Measurements from ENCODE around the gene PET117.
"Not testable (repeated sequence)": the region's sequence is repeated elsewhere in the genome, so short reads cannot be mapped to it uniquely, and the experiment has no call there.

The PET117 gene, protein sequence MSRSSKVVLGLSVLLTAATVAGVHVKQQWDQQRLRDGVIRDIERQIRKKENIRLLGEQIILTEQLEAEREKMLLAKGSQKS

DNA sequence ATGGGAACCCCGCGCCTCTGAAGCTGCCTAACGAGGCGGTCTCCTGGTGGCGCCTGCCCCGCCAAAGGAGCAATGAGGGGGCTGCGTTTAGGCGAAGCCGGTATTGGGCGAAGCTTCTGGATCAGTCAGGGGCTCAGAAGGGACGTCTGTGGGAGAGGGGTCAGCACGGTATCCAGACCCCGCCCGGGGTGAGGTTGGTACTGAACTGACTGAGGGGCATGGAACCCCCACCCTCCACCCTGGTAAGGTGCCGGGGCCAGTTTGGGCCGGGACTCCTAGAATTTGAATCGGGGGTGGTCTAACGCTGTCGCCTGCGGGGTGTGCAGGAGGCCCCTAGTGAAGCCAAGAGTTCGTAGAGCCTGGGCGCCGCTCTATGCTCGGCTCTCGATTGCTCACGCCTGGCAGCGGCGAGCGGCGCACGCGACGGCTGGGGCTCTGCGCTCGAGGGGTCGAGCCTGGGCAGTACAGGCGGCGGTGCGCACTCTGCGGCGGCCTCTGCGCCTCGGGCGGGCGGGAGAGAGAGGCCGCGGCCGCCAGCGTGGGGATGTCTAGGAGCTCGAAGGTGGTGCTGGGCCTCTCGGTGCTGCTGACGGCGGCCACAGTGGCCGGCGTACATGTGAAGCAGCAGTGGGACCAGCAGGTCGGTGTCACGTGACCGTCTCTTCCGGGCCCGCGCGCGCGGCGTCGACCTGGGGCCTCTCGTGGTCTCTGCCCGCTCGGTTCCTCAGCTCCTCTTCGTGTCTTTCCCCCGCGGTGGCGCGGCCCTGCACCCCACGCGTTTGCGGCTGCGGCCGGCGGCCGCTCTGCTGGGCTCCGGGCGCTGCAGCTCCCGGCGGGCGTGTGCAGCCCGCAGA is at the start of gene PET117, which contains the start of gene KAT14:
TSS of gene PET117 (plus strand) at position 452 of the 854 bp plus-strand sequence. CDS start at position 545, 93 bp downstream.
TSS of gene KAT14 (plus strand) at position 452 of the 854 bp plus-strand sequence. CDS start 4,798 bp downstream, outside the sequence.
- no peak for FAIRE-seq

DNA sequence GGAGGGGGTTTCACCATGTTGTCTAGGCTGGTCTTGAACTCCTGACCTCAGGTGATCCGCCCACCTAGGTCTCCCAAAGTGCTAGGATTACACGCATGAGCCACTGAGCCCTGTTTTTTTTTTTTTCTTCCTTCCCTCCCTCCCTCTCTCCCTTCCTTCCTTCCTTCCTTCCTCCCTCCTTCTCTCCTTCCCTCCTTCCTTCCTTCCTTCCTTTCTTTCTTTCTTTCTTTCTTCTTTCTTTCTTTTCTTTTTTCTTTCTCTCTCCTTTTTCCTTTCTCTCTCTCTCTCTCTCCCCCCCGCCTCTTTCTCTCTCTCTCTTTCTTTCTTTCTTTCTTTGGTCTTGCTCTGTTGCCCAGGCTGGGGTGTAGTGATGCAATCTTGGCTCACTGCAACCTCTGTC is 49.4 kb upstream of the PET117 start:
- FAIRE-seq = not testable (repeated sequence)

DNA sequence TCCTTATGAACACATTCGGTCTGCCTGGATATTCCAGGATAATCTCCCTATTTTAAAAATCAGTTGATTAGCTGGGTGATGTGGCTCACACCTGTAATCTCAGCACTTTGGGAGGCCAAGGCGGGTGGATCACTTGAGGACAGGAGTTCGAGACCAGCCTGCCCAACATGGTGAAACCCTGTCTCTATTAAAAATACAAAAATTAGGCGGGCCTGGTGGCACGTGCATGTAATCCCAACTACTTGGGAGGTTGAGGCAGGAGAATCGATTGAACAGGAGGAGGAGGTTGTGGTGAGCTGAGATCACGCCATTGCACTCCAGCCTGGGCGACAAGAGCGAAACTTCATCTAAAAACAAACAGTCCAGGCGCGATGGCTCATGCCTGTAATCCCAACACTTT is 48.8 kb upstream of the PET117 start:
- not testable (repeated sequence) for FAIRE-seq

DNA sequence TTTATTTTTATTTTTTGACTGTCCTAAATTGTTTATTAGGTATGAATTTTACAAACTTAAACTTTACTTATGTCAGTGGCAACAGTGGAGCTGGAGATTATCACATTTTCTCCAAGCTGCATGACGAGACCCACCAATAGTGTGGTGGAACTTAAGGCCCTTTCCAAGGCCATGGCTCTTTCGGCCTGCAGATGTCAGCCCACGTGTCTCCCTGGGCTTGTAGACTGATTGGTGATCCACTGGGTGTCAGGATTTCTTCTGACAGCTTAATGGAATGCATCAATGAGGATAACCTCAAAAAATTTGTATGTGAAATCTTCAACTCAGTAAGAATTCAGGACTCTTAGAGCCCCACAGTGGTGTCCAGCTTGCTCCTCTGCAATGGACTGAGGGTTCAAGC is 47.6 kb upstream of the PET117 start:
- no peak for FAIRE-seq

DNA sequence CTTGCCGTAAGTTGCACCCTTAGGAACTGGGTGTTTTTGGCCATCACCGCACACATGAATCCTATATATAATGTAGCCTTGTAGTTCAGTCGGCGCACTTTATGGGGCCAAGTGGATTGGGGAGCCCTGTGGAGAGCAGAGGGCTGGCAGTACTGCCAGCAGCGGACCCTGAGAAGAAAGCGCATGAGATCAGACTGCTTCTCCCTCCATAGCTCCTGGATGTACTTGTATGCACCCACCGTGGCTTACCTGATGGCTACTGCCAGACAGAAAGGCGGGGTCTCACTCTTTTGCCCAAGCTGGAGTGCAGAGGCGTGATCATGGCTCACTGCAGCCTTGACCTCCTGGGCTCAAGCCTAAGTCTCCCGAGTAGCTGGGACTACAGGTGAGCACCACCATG is 47.2 kb upstream of the PET117 start:
- FAIRE-seq = no peak

DNA sequence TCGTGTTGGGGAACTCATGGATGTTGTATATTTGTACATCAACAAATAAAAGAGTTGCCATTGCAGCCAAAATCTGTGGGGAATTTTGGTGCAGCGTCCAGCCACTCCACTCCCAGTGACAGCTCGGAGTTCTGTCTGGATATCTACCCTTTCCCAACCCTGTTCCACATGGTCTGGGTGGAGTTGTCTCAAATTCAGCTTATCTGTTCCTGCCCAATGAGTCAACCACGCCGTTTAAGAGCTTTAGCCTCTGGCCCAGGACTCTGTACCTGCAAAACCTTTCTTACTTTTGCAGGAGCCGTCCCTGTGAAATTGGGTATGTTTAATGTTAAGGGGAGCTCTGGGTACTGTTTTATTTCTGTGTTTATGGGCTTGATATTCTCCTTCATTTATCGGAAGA is 46.0 kb upstream of the PET117 start:
- no peak for FAIRE-seq

DNA sequence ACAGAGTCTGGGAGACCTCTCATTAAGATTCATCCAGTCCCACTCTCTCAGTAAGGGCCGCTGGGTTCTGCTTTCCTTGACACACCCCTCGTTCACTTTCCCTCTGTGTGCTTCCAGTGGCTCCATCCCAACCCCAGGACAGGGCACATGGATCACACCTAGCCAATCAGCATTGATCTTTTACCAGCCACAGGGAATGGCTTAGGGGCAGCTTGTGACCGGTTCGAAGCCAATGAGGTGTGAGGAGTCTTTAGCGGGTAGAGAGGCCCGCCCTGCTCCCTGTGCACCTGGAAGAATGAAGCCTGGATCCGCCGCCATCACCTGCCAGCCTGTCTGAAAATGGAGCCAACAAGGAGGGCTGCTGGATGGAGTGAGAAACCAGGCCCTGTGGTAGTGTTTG is 44.8 kb upstream of the PET117 start:
- no peak for FAIRE-seq

DNA sequence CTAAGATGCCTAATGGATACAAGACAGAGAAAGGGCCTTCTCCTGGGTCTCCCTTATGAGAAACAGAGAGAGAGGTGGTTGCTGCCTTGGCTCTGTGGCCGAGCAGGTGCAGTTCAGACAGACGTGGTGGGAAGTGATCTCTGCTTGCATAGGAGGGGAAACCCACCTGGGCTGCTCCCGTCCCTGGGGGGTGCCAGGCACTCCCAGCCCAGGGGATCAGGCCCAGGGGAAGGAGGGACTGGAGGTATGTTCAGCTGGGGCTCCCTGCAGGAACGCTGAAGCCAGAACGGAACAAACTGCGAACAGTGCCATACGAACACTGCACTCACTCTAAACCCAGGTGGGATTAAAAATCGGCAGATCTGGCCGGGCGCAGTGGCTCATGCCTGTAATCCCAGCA is 44.3 kb upstream of the PET117 start:
- no peak for FAIRE-seq

DNA sequence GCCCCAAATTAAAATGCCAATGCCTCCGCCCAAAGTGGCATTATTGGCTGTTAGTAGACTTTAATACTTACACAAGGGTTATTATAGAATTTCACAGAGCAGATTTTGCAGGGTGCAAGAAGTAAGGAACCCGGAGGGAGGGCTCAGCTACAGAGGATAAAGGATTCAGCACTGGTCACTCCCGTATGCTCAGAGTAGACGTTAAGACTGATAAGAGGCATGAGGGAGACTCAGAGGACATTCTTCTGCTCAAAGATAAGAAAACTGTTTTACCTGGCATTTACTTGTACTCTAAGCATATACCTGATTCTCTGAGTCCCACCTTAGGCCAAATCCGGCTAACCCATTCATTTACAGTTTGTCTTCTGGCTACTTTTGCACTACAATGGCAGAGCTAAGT is 43.5 kb upstream of the PET117 start:
- no peak for FAIRE-seq

DNA sequence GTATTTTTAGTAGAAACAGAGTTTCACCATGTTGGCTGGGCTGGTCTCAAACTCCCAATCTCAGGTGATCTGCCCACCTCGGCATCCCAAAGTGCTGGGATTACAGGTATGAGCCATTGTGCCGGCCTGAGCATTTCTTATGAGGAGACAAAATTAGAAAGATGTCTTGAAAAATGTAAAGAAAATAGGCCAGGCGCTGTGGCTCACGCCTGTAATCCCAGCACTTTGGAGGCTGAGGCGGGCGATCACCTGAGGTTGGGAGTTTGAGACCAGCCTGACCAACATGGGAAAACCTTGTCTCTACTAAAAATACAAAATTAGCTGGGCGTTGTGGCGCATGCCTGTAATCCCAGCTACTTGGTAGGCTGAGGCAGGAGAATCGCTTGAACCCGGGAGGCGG is 37.1 kb upstream of the PET117 start:
- FAIRE-seq = not testable (repeated sequence)

DNA sequence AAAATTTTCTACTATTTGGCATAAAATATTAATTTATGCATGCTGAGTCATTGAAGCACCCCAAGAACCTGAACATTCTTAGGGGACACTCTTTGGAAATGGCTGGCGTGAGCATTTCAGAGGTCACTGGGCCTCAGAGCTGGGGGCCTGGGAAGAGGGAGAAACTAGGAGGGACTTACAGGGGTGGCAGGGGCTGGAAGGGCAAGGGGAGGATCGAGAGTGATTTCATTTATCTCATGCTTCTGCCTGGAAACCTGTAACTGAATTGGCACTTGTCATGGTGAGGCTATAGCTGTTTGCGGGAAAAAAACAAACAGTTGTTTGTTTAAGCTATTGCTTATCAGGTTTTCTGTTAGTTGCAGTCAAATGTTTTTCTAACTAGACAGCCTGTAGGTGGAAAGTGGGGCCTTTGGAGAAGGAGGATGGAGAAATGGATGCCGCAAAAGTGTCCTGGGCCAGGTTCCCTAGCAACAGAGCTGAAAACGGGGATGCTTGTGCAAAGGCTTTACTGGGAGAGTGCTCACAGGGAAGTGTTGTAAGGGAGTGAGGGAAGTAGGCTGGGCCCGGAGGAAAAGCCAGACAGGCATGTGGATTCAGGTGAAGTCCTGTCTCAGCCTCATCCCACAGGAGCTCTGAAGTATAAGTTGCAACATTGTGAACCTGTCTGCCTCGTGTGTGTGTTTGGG is 36.4 kb upstream of the PET117 start:
- no peak for FAIRE-seq

DNA sequence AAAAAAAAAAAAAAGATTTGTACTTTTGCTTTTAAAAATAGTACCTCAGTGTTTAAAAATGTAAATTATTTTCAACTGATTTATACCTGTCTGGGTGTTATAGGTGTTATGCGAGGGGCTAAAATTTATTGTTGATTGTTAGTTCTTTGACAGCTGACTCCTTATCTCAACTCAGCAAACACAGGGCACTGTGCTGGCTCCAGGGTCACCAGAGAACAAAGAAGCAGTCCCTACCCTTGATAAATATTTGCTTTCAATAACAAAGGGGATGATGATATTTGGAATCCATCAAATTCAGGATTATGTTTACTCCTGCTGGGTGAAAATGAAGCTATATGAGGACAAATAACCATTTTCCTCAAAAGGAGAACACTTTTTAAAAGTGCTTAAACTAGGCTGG is 34.2 kb upstream of the PET117 start:
- FAIRE-seq = no peak

DNA sequence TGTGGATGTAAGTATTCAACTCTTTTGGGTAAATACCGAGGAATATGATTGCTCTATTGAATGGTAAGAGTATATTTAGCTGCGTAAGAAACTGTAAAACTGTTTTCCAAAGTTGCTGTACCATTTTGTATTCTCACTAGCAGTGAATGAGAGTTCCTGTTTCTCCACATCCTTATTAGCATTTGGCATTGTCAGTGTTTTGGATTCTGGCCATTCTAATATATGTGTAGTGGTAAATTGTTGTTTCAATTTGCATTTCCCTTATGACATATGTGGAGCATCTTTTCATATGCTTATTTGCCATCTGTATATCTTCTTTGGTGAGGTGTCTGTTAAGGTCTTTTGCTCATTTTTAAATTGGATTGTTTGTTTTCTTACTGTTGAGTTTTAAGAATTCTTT is 29.3 kb upstream of the PET117 start:
- FAIRE-seq = no peak

DNA sequence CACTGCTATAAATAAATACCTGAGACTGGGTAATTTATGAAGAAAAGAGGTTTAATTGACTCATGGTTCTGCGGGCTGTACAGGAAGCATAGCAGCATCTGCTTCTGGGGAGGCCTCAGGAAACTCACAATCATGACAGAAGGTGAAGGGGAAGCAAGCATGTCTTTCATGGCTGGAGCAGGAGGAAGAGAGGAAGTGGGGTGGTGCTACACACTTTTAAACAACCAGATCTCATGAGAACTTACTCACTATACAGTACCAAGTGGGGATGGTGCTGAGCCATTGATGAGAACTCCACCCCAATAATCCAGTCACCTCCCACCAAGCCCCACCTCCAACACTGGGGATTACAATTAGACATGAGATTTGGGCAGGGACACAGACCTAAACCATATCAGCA is 9.1 kb upstream of the PET117 start:
- not testable (repeated sequence) for FAIRE-seq

DNA sequence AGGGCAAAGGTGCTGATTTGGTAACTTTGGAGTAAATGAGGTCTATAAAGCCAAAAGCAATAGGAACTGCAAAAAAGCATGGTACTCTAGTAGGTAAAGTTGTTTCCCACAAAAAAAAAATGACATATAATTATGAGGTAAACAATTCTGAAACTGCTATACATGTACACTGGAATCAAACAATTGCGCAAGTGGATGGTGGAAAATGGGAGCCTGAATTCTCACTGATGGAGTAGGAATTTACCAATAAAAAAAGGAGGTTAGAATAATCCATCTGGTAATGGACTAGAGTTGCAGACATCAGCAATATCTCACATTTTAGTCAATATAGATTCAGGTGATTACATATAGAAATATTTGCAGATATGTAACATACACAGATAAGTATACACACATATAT is 5.0 kb upstream of the PET117 start:
- FAIRE-seq = no peak

DNA sequence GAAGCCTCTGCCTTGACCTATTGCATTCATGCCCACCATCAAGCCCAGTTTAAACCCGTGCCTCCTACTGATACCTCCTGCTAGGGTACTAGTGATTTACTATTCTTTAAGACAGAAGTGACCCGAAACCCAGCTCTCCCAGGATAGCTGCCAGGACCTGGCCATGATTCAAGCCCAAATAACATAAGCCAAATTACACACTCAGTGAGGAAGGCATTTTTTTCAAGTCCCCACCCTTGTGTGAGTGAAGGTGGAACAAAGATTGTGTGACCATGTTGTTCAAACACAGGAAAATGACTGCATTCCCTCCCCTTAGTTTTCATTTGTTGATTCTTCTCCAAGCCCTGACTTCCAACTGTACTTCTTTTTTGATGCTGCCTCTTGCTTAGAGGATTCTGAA is 3.7 kb upstream of the PET117 start:
- no peak for FAIRE-seq

DNA sequence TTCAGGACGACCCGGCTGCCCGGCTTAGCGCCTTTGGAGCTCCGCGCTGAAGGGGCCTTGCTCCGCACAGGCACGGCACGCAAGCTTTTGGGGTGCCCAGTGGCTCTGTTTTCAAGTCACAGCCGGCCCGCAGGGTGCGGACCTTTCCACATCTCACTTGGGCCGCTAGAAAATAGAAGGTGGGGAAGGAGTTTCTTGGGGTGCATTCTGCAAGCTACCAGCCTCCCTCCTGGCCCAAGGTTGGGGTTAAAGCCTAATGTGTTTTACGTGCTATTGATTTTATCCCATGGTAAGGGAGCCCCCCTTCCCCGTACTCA is 561 bp downstream of the PET117 start:
- no peak for FAIRE-seq

DNA sequence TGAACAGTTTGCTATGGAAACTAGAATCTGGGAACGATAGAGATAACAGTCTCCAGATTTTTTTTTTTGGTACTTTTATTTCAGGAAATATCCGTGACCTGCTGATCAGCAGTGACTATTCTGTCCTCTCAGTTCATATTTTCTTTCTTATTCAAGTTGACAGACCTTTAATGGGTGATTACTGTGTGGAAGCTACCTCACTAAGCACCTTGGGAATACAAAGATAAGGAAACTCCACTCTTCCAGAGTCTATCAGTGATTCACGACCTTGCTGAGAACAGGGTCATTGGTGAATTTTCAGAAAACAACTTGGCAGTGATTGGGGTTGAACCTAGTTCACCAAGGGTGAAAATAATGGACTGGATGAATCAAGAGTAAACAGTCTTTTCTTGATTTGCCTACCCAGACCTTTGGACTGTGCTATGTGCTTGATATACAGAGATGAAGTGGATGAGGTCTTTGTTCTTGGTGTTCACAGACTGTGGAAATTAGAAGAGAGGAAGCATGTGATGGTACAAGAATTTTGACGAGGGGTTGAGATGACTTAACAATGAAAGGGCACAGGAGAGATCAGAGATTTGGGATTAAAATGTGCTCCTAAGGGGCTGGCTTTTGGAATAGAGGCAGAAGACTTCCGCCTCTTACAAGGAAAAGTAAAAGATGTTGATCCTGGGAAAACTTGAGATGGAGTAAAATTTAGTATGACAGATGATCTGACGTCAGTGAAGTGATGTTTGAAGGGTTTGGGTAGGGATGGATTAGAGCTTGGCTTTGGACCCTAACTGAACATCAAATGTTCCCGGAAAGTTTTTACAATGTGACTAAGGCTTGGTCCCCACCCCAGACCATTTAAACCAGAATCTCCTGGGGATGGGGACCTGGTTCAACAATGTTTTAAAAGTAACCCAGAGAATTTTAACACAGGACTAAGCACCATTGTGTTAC is 1.2 kb downstream of the PET117 start:
- FAIRE-seq = no peak

DNA sequence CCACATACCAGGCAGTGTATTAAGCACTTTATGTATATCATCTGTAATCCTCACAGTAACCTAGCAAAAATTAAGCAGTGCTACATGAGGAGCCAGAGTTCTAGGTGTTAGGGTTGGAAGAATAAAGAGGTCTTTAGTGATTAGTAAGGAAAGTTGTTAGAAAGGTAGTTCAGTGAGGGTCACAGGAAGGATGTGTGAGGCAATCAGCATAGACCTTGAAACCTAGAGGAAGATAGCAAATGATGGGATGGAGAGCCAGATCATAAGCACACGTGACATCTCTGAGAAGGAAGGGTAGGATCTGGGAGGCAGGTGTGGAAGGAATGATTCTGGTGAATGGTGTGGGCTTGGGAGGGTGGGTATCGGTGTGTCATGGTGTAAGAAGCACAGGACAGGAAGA is 2.2 kb downstream of the PET117 start:
- no peak for FAIRE-seq

DNA sequence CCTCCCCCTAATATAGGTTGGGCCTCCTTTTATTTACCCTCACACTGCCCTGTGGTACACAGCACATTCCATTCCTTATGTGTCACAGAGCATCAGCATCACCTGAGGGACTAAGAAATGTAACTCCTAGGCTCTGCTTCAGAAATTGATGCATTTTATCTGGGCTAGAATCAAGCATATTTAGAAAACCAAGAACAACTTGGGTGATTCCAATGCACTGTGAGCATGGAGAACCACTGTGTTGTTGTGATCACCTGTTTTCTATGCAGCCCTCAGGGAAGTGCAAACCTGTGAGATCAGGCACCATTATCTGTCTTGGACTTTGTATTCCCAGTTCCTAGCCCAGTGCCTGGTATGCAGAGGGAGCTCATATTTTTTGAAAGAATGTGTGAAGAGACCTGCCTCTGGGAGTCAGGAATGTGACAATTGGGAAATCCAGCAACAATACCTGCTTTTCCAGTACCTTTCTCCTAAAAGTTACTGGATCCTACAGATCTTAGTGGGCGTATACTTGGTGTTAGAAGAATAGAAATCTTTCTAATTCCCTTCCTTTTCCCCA is 7.0 kb downstream of the PET117 start:
- no peak for FAIRE-seq

DNA sequence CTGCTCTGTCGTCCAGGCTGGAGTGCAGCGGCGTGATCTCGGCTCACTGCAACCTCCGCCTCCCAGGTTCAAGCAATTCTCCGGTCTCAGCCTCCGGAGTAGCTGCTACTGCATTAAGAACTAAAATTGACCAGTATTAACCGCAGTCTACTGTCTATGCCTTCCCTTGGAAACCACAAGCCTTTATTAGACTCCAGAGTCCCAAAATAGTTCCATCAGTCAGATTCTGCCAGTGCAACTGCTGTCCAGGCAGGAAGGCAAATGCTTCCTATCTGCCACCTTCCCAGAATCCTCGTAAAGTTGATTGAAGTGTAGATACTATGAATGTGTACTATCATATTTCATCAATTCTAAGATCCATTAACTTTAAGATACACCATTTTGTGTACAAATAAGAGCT is 16.7 kb downstream of the PET117 start:
- FAIRE-seq = no peak

DNA sequence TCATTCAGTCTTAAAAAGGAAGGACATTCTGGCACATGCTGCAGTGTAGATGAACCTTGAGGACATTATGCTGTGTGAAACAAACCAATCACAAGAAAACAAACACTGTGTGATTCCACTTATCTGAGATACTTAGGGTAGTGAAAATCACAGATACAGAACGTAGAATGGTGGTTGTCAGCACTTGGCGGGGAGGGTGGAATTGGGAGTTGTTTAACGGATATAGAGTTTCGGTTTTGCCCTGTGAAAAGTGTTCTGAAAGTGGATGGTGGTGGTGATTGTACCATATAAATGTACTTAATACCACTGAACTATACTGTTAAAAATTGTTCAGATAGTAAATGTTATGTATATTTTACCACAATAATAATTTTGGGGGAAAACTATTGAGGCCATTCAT is 18.4 kb downstream of the PET117 start:
- FAIRE-seq = no peak

DNA sequence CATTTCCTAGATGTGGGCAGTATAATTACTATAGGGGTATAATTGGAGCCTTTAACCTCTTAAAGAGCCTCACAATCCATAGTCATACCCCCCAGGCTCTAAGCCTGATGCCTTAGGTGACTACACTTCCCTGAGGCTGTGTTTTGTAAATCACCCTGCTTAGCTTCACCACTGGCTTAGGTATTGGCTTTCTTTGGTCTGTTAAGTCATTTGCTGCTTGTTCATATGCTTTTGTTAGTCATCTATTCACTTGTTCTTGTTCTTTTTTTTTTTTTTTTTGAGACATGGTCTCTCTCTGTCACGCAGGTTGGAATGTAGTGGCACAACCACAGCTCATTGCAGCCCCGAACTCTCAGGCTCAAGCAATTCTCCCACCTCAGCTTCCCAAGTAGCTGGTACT is 26.7 kb downstream of the PET117 start:
- FAIRE-seq = no peak

Data from A204.1 (cell line).